Nucleus accumbens (tissue), 56 donors: Measurements from ENCODE around the gene HSF2BP.
"Not testable (repeated sequence)": the region's sequence is repeated elsewhere in the genome, so short reads cannot be mapped to it uniquely, and the experiment has no call there.

Source experiments
- DNase-seq, 56 donors: peaks; one replicate each; lab custom pipeline; 2025; lab: John Stamatoyannopoulos, UW

Gene HSF2BP

GRCh38 chr21:43688906-43689305 lies 29.6 kb upstream of the HSF2BP start:
- no peak for DNase-seq

GRCh38 chr21:43687566-43688399 lies 28.5 kb upstream of the HSF2BP start:
- no peak for DNase-seq

GRCh38 chr21:43686811-43687565 lies 27.7 kb upstream of the HSF2BP start:
- no peak for DNase-seq

GRCh38 chr21:43684424-43684823 lies 25.1 kb upstream of the HSF2BP start:
- DNase-seq, result no peak

- no peak for DNase-seq
Observed at GRCh38 chr21:43681650-43682049, 22.4 kb upstream of the HSF2BP start.

GRCh38 chr21:43680421-43680820 lies 21.1 kb upstream of the HSF2BP start:
- DNase-seq, result not testable (repeated sequence)

- no peak for DNase-seq
Observed at GRCh38 chr21:43679951-43680350, 20.7 kb upstream of the HSF2BP start.

- DNase-seq, result no peak
Observed at GRCh38 chr21:43676391-43676790, 17.1 kb upstream of the HSF2BP start.

- no peak for DNase-seq
Observed at GRCh38 chr21:43675871-43676270, 16.6 kb upstream of the HSF2BP start.

GRCh38 chr21:43669828-43670605 lies 10.7 kb upstream of the HSF2BP start:
- DNase-seq, result no peak

- no peak for DNase-seq
Observed at GRCh38 chr21:43667191-43667904, 8.1 kb upstream of the HSF2BP start.

GRCh38 chr21:43665879-43666278 lies 6.6 kb upstream of the HSF2BP start:
- DNase-seq, result no peak

GRCh38 chr21:43664358-43664757 lies 5.1 kb upstream of the HSF2BP start:
- peak in 1 of 56 donors; percentile 27 for DNase-seq

GRCh38 chr21:43663033-43663432 lies 3.7 kb upstream of the HSF2BP start:
- DNase-seq, result no peak

GRCh38 chr21:43662286-43662685 lies 3.0 kb upstream of the HSF2BP start:
- no peak for DNase-seq

GRCh38 chr21:43658769-43659135 lies 536 bp downstream of the HSF2BP start:
- DNase-seq, result peak in 1 of 56 donors; percentile 60

- DNase-seq, result no peak
Observed at GRCh38 chr21:43658088-43658741, 1.1 kb downstream of the HSF2BP start.

- no peak for DNase-seq
Observed at GRCh38 chr21:43657355-43658087, 1.8 kb downstream of the HSF2BP start.

- DNase-seq, result no peak
Observed at GRCh38 chr21:43654806-43655489, 4.3 kb downstream of the HSF2BP start.
